K562 (cell line): ENCODE data around the gene CIAO3. TPM values are rescaled to one million over a fixed set of nuclear protein-coding genes. Genes with fewer than 3 reads are reported as not detected.

Source experiments
- ATAC-seq: fragments of 200-7000 bp; cut with Tn5 transposase; 3 replicates; pipeline ENCODE4 v1.9.1; 2020; ENCODE audit warnings: moderate library complexity
- BruUV-seq: library from RNA; stranded (reverse); fragments of 400-500 nt; replicated peaks from 2 replicates; lab custom pipeline; 2021; lab: Mats Ljungman, UMichigan
- CTCF ChIA-PET: fragments of 300-600 bp; formaldehyde crosslinking; extraction: SDS; loops from one replicate; lab custom pipeline; 2021; ENCODE audit warnings: low intra/inter-chr PET ratio; lab: Yijun Ruan, JAX
- POLR2A ChIA-PET: fragments of 300-600, 350-650 bp; sonication (Branson Sonifier 250); formaldehyde crosslinking; extraction: SDS; loops from one replicate; lab custom pipeline; 2021; ENCODE audit warnings: antibody characterized with exemption, inconsistent platforms; lab: Yijun Ruan, JAX
- DNase-seq, 4 experiments: peaks; one replicate each; pipeline versions ENCODE4 v3.0.0 to v3.0.0-alpha.2; 2011 to 2018; ENCODE audit warnings: low spot score in 3 of 4, mixed read lengths in 3 of 4; ENCODE audit errors: extremely low read depth in 1 of 4
- FAIRE-seq: peaks from 2 replicates; lab custom pipeline; 2011; peaks lifted over from hg19 to GRCh38; lab: Jason Lieb, UNC
- H2AFZ ChIP-seq: 2 replicates; pipeline ENCODE4 v1.6.0; 2011; ENCODE audit warnings: low read depth, low read length, control low read depth, inconsistent platforms
- H3K27ac ChIP-seq: fragments of 200-600 bp; 3 replicates; pipeline ENCODE4 v1.8.0; 2011; ENCODE audit warnings: low read depth, mild to moderate bottlenecking, control low read depth, inconsistent platforms, low read length, moderate library complexity, mixed read lengths; ENCODE audit errors: extremely low read depth
- H3K27me3 ChIP-seq, 2 experiments: fragments of 300-600 bp in 1 of 2; 2 replicates in 1 of 2; 3 replicates in 1 of 2; pipeline versions ENCODE4 v1.6.0 to v1.8.0; 2011; ENCODE audit warnings: inconsistent platforms in 2 of 2, low read length in 2 of 2, mild to moderate bottlenecking in 1 of 2, mixed read lengths in 1 of 2, moderate library complexity in 1 of 2; ENCODE audit not compliant: control insufficient read depth in 2 of 2, insufficient read depth in 2 of 2
- H3K36me3 ChIP-seq: fragments of 300-600 bp; 3 replicates; pipeline ENCODE4 v1.8.0; 2011; ENCODE audit warnings: mild to moderate bottlenecking, low read length, inconsistent platforms; ENCODE audit not compliant: control insufficient read depth, insufficient read depth
- H3K4me1 ChIP-seq, 2 experiments: fragments of 200-600 bp in 1 of 2; replicated peaks in 1 of 2; 2 replicates in 1 of 2; 3 replicates in 1 of 2; pipeline versions ENCODE4 v1.5.1 to v1.8.0; 2011; ENCODE audit warnings: inconsistent platforms in 2 of 2, low read length in 2 of 2, mild to moderate bottlenecking in 1 of 2, mixed read lengths in 1 of 2, moderate library complexity in 1 of 2; ENCODE audit not compliant: control insufficient read depth in 2 of 2, insufficient read depth in 2 of 2
- H3K4me2 ChIP-seq: 2 replicates; pipeline ENCODE4 v1.6.1; 2011; ENCODE audit warnings: low read length, control low read depth, inconsistent platforms, mixed read lengths; ENCODE audit not compliant: insufficient read depth
- H3K4me3 ChIP-seq: fragments of 200-600 bp; sonication (generic), shearing (Covaris generic); 2 replicates; pipeline ENCODE4 v1.5.1; 2016; ENCODE audit warnings: control low read depth, inconsistent platforms
- H3K79me2 ChIP-seq: fragments of 200-600 bp; 3 replicates; pipeline ENCODE4 v1.8.0; 2011; ENCODE audit warnings: low read length, inconsistent platforms; ENCODE audit not compliant: control insufficient read depth, insufficient read depth
- H3K9ac ChIP-seq, 2 experiments: 2 replicates each; pipeline versions ENCODE4 v1.6.0 to v1.6.1; 2011; ENCODE audit warnings: low read depth in 2 of 2, low read length in 2 of 2, control low read depth in 1 of 2, inconsistent platforms in 1 of 2, mild to moderate bottlenecking in 1 of 2, mixed read lengths in 1 of 2; ENCODE audit not compliant: insufficient read depth in 1 of 2
- H3K9me1 ChIP-seq: one replicate; pipeline ENCODE4 v1.6.0; 2011; ENCODE audit warnings: inconsistent platforms, mild to moderate bottlenecking, low read length, moderate library complexity; ENCODE audit not compliant: control insufficient read depth, insufficient read depth
- H3K9me3 ChIP-seq: replicated peaks from 2 replicates; pipeline ENCODE4 v1.5.1; 2011; ENCODE audit warnings: low read depth, low read length, inconsistent platforms; ENCODE audit not compliant: control insufficient read depth, insufficient read depth
- H4K20me1 ChIP-seq: replicated peaks from 2 replicates; pipeline ENCODE4 v1.6.1; 2011; ENCODE audit warnings: low read length, inconsistent platforms, mixed read lengths; ENCODE audit not compliant: control insufficient read depth, insufficient read depth
- EP300 ChIP-seq: IDR thresholded peaks from 2 replicates; pipeline ENCODE4 v1.6.1; 2012; ENCODE audit warnings: low read length, improper control_type of control experiment
- RBM22 ChIP-seq: fragments of 200-400 bp; formaldehyde crosslinking; IDR thresholded peaks from 2 replicates; pipeline ENCODE4 v1.6.1; 2018; ENCODE audit warnings: low read length, low read depth; ENCODE audit not compliant: poor library complexity, severe bottlenecking
- ZNF431 ChIP-seq: sonication (generic); formaldehyde crosslinking; IDR thresholded peaks from 2 replicates; pipeline ENCODE4 v1.8.0; 2022; ENCODE audit warnings: mild to moderate bottlenecking, missing genetic modification reagents
- ZNF699 ChIP-seq: fragments of 250-450 bp; sonication (Bioruptor Pico); IDR thresholded peaks from 2 replicates; pipeline ENCODE4 v1.8.0; 2021; ENCODE audit warnings: mild to moderate bottlenecking, moderate library complexity; ENCODE audit not compliant: insufficient replicate concordance
- WGBS: fragments of 100-300 bp; shearing (Covaris generic); methylation state at CpG from one replicate; pipeline ENCODE4 v1.1.6; 2016; ENCODE audit warnings: low coverage, mixed read lengths; ENCODE audit not compliant: insufficient coverage; ENCODE audit errors: missing lambda C conversion rate; 5-methylcytosine and 5-hydroxymethylcytosine counted together
- in situ Hi-C: fragments of 300-500 bp; cut with MboI; formaldehyde crosslinking; loops from 4 replicates; pipeline ENCODE4 v1.15.0; 2018; ENCODE audit warnings: inconsistent platforms, mixed read lengths
- intact Hi-C: fragments of 100-400 bp; cut with micrococcal nuclease; formaldehyde crosslinking; loops from 2 replicates; pipeline ENCODE4 v1.14.2; 2022
- polyA plus RNA-seq, 8 experiments: library from polyadenylated mRNA; depleted of rRNA in 4 of 8; stranded (reverse) in 5 of 8; unstranded in 3 of 8; fragments of >200 nt; fragmentation: Nextera tagmentation in 2 of 8; fragmentation: Illumina TruSeq in 1 of 8; extraction: Ambion mirVana in 2 of 8; extraction: Trizol in 1 of 8; gene quantifications; 2 replicates each; pipeline versions ENCODE4 v1.2.1 to v1.2.3, GENCODE V29; 2011 to 2014; ENCODE audit warnings: inconsistent platforms in 1 of 8, missing spikeins in 1 of 8
- total RNA-seq, 7 experiments: library from RNA; depleted of rRNA in 6 of 7; stranded (reverse); fragments of >200 nt in 6 of 7; fragmentation: Illumina TruSeq in 2 of 7; extraction: Trizol in 2 of 7; gene quantifications; 2 replicates each; pipeline versions ENCODE4 v1.2.1 to v1.2.3, GENCODE V29; 2011 to 2021; ENCODE audit warnings: low replicate concordance in 1 of 7

The CIAO3 gene
- total and polyA plus RNA-seq, 9 of the 15 experiments (the other 6 are each of a cell fraction or from before 2014, with no cell fraction given) = 2.2 to 35.6 (median 18.7) TPM

DNA sequence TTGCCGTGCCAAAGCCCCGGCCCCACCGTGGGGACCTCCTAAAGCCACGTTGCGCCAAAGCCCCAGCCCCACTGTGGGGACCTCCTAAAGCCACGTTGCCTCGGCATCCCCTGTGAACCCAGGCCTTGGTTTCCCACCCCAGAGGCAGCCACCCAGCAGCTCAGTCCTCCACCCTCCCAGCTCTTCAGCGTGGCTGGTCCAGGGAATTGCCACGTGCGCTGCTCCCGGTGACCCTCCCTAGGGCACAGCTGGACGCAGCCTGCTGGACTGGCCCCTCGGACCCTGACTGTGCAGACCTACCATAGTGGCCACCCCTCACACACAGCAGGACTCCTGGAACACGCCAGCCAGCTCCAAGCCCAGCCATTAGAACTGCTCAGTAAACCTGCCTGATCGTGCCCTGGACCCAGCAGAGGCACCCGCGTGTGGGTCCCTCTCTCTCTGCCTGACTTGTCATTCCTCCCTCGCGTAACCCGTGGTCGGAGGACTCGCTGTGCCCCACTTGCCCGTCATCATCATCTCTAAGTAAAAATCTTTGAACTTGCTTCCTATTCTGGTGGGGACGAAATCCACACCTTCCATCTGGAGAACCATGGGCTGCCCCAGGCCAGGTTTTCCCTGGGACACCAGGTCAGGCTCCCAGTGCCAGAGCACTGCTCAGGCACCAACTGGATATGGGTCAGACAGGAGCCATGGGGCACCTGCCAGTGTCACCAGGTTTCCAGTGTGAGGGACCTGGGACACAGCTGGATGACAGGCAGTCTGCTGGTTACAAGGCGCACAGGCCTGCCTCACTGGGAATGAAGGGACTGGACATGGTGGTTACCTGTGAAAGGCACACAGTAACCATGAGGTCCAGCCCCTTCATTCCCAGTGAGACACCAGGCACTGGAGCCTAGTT, 5.6 kb downstream of the CIAO3 start:
- no peak overlapping the region for H3K4me2 ChIP-seq
- peak; percentile 15 for TF ChIP-seq RBM22
- no peak for TF ChIP-seq EP300
- no peak for TF ChIP-seq ZNF699 (CRISPR knock-in tag)
- no peak for TF ChIP-seq ZNF431 (CRISPR knock-in tag)
- peaks cover 6% of the 10 kb centered on the region for H3K9me1 ChIP-seq
- H3K4me1 ChIP-seq = peaks cover 18 to 92% of the 10 kb centered on the region in 2 experiments
- H3K27me3 ChIP-seq = no peaks in the 10 kb centered on the region
- ATAC-seq (no peak), DNase-seq (no peak), FAIRE-seq (no peak)
- no peak overlapping the region for H3K4me3 ChIP-seq
- peak overlapping the region in 1 of 2 experiments; percentile 89; a peak in 2 of 4 replicates for H3K9ac ChIP-seq
- no TSS peak for BruUV-seq
- POLR2A ChIA-PET = interaction anchor here (0.7 to 3.5 kb wide), 7 partner anchors 11 to 108 kb away, joined by 3 to 25 read pairs (median 4); partner anchors contain the start of genes ANTKMT and CCDC78
- peaks cover 11% of the 10 kb centered on the region for H3K79me2 ChIP-seq
- peak overlapping the region; percentile 32; the same call in 2 of the 3 replicates for H3K27ac ChIP-seq
- no peak overlapping the region for H2AFZ ChIP-seq
- intact Hi-C loops = no loop called here
- H4K20me1 ChIP-seq = no peaks in the 10 kb centered on the region; the same call in 1 of the 2 replicates
- in situ Hi-C loops = no loop called here
- WGBS = 92% methylated on average over 20 of the region's 25 CpGs
- CTCF ChIA-PET = no interaction called here
- peaks cover 86% of the 10 kb centered on the region; the same call in 2 of the 3 replicates for H3K36me3 ChIP-seq
- no peaks in the 10 kb centered on the region for H3K9me3 ChIP-seq
